Measurements from ENCODE around the gene CCDC154.

CCDC154 gene

DNA sequence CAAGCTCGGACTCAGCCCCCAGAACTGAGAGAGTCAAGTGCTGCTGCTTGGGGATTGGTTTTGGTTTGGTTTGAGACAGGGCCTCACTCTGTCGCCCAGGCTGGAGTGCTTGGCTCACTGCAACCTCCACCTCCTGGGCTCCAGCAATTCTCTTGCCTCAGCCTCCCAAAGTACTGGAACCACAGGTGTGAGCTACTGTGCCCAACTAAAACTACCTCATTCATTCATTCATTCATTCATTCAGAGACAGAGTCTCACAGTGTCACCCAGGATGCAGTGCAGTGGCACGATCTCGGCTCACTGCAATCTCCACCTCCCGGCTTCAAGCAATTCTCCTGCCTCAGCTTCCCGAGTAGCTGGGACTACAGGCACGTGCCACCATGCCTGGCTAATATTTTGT lies 54.6 kb downstream of the CCDC154 start:
- no peak for TF ChIP-seq ZFX (IDR thresholded peaks at IDR 0.05)
- TF ChIP-seq, protein P1, sequence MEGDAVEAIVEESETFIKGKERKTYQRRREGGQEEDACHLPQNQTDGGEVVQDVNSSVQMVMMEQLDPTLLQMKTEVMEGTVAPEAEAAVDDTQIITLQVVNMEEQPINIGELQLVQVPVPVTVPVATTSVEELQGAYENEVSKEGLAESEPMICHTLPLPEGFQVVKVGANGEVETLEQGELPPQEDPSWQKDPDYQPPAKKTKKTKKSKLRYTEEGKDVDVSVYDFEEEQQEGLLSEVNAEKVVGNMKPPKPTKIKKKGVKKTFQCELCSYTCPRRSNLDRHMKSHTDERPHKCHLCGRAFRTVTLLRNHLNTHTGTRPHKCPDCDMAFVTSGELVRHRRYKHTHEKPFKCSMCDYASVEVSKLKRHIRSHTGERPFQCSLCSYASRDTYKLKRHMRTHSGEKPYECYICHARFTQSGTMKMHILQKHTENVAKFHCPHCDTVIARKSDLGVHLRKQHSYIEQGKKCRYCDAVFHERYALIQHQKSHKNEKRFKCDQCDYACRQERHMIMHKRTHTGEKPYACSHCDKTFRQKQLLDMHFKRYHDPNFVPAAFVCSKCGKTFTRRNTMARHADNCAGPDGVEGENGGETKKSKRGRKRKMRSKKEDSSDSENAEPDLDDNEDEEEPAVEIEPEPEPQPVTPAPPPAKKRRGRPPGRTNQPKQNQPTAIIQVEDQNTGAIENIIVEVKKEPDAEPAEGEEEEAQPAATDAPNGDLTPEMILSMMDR (conservative IDR thresholded peaks at IDR 0.05) = no peak
- H3K27ac ChIP-seq = no peak overlapping the region

DNA sequence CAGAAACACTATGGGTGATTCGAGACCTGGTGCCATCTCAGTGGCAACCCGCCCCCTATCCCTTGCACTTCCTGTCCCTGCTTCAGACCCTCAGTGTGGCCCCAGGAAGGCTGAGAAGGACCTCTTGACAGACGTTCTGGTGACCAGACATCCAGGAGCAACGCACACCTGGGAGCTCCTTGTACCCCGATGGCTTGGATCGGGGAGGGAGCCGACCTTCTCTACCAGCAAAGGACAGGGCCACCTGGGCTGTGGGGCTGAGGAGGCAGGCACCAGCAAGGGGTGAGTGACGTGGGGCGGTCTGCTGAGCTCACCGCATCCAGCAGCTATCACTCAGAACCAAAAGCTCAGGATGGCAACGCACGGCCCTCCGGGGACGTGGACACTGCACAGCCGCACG lies 57.0 kb downstream of the CCDC154 start:
- TF ChIP-seq, protein P1 (conservative IDR thresholded peaks at IDR 0.05) = no peak
- TF ChIP-seq ZFX (IDR thresholded peaks at IDR 0.05) = no peak

DNA sequence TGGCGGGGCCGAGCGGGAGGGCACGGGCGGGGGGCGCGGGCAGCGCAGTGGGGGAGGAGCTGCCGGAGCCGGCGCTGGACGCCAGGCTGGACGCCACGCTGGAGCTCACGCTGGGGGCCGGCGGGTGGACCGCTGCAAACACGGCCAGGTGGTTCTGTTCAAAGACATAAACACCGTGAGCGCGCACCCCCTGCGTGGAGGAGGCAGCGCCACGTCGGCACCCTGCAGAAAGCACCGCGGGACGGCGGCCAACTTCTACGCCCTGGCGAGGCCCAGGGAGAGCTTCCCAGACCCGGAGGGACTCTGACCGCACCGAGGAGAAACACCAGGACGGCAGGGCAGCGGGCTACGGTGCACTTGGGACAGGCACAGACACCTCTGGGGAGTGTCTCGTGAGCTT lies 59.1 kb downstream of the CCDC154 start:
- H3K27ac ChIP-seq = no peak overlapping the region
- no peak for TF ChIP-seq ZFX (IDR thresholded peaks at IDR 0.05)
- TF ChIP-seq, protein P1 (conservative IDR thresholded peaks at IDR 0.05) = no peak

More for the DNA sequence above, 57.0 kb downstream of the CCDC154 start:
- H3K27ac ChIP-seq = no peak overlapping the region

Data from C4-2B (cell line).